Measurements from ENCODE around the gene SDR39U1. TPM values are rescaled to one million over a fixed set of nuclear protein-coding genes. Genes with fewer than 3 reads are reported as not detected.
"Not testable (repeated sequence)": the region's sequence is repeated elsewhere in the genome, so short reads cannot be mapped to it uniquely, and the experiment has no call there.

The SDR39U1 gene
- polyA plus RNA-seq, 1 experiment, result 43.4 TPM

GRCh38 chr14:24475261-24475660, 32.7 kb upstream of the SDR39U1 start:
- H3K27me3 ChIP-seq (ENCODE audit: control insufficient read depth, insufficient read depth, low read length), result no peaks in the 10 kb centered on the region
- no peak for DNase-seq (ENCODE audit: low read depth)
- H3K36me3 ChIP-seq (ENCODE audit: control insufficient read depth, insufficient read depth, low read length), result no peaks in the 10 kb centered on the region
- POLR2A ChIA-PET, result no interaction called here
- TF ChIP-seq, protein P1, sequence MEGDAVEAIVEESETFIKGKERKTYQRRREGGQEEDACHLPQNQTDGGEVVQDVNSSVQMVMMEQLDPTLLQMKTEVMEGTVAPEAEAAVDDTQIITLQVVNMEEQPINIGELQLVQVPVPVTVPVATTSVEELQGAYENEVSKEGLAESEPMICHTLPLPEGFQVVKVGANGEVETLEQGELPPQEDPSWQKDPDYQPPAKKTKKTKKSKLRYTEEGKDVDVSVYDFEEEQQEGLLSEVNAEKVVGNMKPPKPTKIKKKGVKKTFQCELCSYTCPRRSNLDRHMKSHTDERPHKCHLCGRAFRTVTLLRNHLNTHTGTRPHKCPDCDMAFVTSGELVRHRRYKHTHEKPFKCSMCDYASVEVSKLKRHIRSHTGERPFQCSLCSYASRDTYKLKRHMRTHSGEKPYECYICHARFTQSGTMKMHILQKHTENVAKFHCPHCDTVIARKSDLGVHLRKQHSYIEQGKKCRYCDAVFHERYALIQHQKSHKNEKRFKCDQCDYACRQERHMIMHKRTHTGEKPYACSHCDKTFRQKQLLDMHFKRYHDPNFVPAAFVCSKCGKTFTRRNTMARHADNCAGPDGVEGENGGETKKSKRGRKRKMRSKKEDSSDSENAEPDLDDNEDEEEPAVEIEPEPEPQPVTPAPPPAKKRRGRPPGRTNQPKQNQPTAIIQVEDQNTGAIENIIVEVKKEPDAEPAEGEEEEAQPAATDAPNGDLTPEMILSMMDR (IDR thresholded peaks at IDR 0.05; ENCODE audit: insufficient read depth, low read depth, low read length), result no peak
- CTCF ChIA-PET, result interaction anchor here (1.1 kb wide), 1 partner anchor 914 kb away, joined by 3 read pairs; no protein-coding TSS in a partner anchor
- H3K4me3 ChIP-seq (ENCODE audit: low read depth, low read length), result no peak overlapping the region

GRCh38 chr14:24473211-24473610, 30.6 kb upstream of the SDR39U1 start:
- Histone ChIP-seq H3K4me3 (ENCODE audit: low read depth, low read length) (no peak overlapping the region), H3K27me3 (ENCODE audit: control insufficient read depth, insufficient read depth, low read length) (no peaks in the 10 kb centered on the region), H3K36me3 (ENCODE audit: control insufficient read depth, insufficient read depth, low read length) (no peaks in the 10 kb centered on the region)
- POLR2A ChIA-PET, result no interaction called here
- TF ChIP-seq, protein P1 (IDR thresholded peaks at IDR 0.05; ENCODE audit: insufficient read depth, low read depth, low read length), result no peak
- no peak for DNase-seq (ENCODE audit: low read depth)
- CTCF ChIA-PET, result no interaction called here

GRCh38 chr14:24470450-24470849, 27.9 kb upstream of the SDR39U1 start:
- H3K4me3 ChIP-seq (ENCODE audit: low read depth, low read length); H3K27me3 ChIP-seq (ENCODE audit: control insufficient read depth, insufficient read depth, low read length); H3K36me3 ChIP-seq (ENCODE audit: control insufficient read depth, insufficient read depth, low read length); DNase-seq (ENCODE audit: low read depth); POLR2A ChIA-PET: not testable (repeated sequence)
- CTCF ChIA-PET, result interaction anchor here (0.9 kb wide), 1 partner anchor 12 kb away, joined by 3 read pairs; no protein-coding TSS in a partner anchor

DNA sequence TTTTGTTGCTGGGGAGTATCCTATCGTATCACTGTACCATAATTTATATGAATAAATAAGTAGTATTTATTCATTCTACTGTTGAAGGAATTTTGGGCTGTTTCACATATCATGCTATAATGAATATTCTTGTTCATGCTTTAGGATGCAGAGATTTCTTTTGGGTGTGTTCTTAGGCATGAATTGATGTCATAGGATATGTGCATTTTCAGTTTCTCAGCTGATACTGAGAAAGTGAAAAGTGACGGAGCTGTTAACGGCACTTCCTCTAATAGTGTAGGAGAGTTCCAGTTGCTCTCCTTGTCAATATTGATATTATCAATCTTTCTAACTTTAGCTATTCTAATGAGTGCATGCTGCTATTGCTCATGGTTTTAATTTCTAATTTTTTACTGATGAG, 23.2 kb upstream of the SDR39U1 start:
- ChIA-PET CTCF (interaction anchor here (1.2 kb wide), 1 partner anchor 18 kb away, joined by 3 read pairs; no protein-coding TSS in a partner anchor), POLR2A (no interaction called here)
- TF ChIP-seq, protein P1 (IDR thresholded peaks at IDR 0.05; ENCODE audit: insufficient read depth, low read depth, low read length), result no peak
- Histone ChIP-seq H3K36me3 (ENCODE audit: control insufficient read depth, insufficient read depth, low read length) (no peaks in the 10 kb centered on the region), H3K27me3 (ENCODE audit: control insufficient read depth, insufficient read depth, low read length) (no peaks in the 10 kb centered on the region), H3K4me3 (ENCODE audit: low read depth, low read length) (no peak overlapping the region)
- no peak for DNase-seq (ENCODE audit: low read depth)

DNA sequence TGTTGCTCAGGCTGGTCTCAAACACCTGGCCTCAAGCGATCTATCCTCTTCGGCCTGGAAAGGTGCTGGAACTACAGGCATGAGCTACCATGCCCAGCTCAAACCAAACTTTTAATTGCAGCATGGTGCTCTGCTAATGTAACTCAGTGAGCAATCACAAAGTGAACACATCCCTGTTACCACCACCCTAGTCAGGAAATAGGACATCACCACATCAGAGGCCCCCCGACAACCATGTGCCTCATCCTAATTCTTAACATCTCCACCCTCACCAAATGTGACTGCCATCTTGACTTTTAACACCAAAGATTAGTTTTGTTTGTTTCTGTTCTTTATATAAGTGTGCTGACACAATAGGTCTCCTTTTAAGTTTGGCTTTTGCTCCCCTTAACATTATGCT, 22.8 kb upstream of the SDR39U1 start:
- TF ChIP-seq, protein P1 (IDR thresholded peaks at IDR 0.05; ENCODE audit: insufficient read depth, low read depth, low read length), result no peak
- Histone ChIP-seq H3K36me3 (ENCODE audit: control insufficient read depth, insufficient read depth, low read length) (no peaks in the 10 kb centered on the region), H3K27me3 (ENCODE audit: control insufficient read depth, insufficient read depth, low read length) (no peaks in the 10 kb centered on the region), H3K4me3 (ENCODE audit: low read depth, low read length) (no peak overlapping the region)
- POLR2A ChIA-PET, result no interaction called here
- DNase-seq (ENCODE audit: low read depth), result no peak
- CTCF ChIA-PET, result interaction anchor here (1.2 kb wide), 1 partner anchor 18 kb away, joined by 3 read pairs; no protein-coding TSS in a partner anchor

Measured in BJ (cell line).